GM12878 (cell line): ENCODE results near the gene CD83. TPM values are rescaled to one million over a fixed set of nuclear protein-coding genes. Genes with fewer than 3 reads are reported as not detected.
A peak's percentile ranks its signal among the peaks of the same experiment; 100 is the strongest.

Experiments used
- BHLHE40 ChIP-seq, 2 experiments: fragments of 450-650 bp in 1 of 2; IDR thresholded peaks; 2 replicates each; pipeline ENCODE4 v1.6.1; 2011 to 2017; ENCODE audit warnings: low read depth in 2 of 2, borderline replicate concordance in 1 of 2, improper control_type of control experiment in 1 of 2, low read length in 1 of 2, mild to moderate bottlenecking in 1 of 2
- BMI1 ChIP-seq: fragments of 450-650 bp; IDR thresholded peaks from 2 replicates; pipeline ENCODE4 v1.6.1; 2016; ENCODE audit warnings: mild to moderate bottlenecking, moderate library complexity, borderline replicate concordance
- FOS ChIP-seq: IDR thresholded peaks from 3 replicates; pipeline ENCODE4 v1.6.1; 2011; ENCODE audit warnings: borderline replicate concordance; ENCODE audit not compliant: insufficient read length; ENCODE audit errors: extremely low read depth
- FOXM1 ChIP-seq: IDR thresholded peaks from 2 replicates; pipeline ENCODE4 v1.6.1; 2012; ENCODE audit warnings: low read depth, mild to moderate bottlenecking, inconsistent platforms, low read length, moderate library complexity
- GABPA ChIP-seq: IDR thresholded peaks from 2 replicates; pipeline ENCODE4 v1.6.1; 2014; ENCODE audit warnings: antibody characterized with exemption, low read depth, mild to moderate bottlenecking, inconsistent platforms
- HDGF ChIP-seq: fragments of 450-650 bp; IDR thresholded peaks from 2 replicates; pipeline ENCODE4 v1.6.1; 2016; ENCODE audit warnings: antibody characterized with exemption
- IRF4 ChIP-seq: IDR thresholded peaks from 2 replicates; pipeline ENCODE4 v1.6.1; 2011; ENCODE audit warnings: low read depth, low read length
- MYB ChIP-seq: fragments of 150-350 bp; IDR thresholded peaks from 2 replicates; pipeline ENCODE4 v1.6.1; 2014; ENCODE audit warnings: mild to moderate bottlenecking, low read depth, low read length, borderline replicate concordance
- MYC ChIP-seq: IDR thresholded peaks from 2 replicates; pipeline ENCODE4 v1.6.1; 2011; ENCODE audit warnings: mild to moderate bottlenecking, low read length, moderate library complexity, inconsistent platforms; ENCODE audit not compliant: insufficient read depth, insufficient replicate concordance, insufficient read length, severe bottlenecking
- POLR2AphosphoS5 ChIP-seq: IDR thresholded peaks from 2 replicates; pipeline ENCODE4 v1.6.1; 2011; ENCODE audit warnings: mild to moderate bottlenecking, low read length, inconsistent platforms
- RAD51 ChIP-seq: fragments of 450-650 bp; IDR thresholded peaks from 2 replicates; pipeline ENCODE4 v1.6.1; 2016; ENCODE audit warnings: moderate library complexity, mild to moderate bottlenecking, inconsistent platforms
- SMC3 ChIP-seq: IDR thresholded peaks from 2 replicates; pipeline ENCODE4 v1.6.1; 2011; ENCODE audit warnings: low read length, improper control_type of control experiment, borderline replicate concordance
- SRF ChIP-seq, 2 experiments: IDR thresholded peaks; 2 replicates each; pipeline ENCODE4 v1.6.1; 2011; ENCODE audit warnings: low read depth in 2 of 2, low read length in 2 of 2, mild to moderate bottlenecking in 1 of 2, moderate library complexity in 1 of 2
- TBL1XR1 ChIP-seq: IDR thresholded peaks from 2 replicates; pipeline ENCODE4 v1.6.1; 2012; ENCODE audit warnings: low read depth, low read length, improper control_type of control experiment
- USF1 ChIP-seq: IDR thresholded peaks from 2 replicates; pipeline ENCODE4 v1.6.1; 2011; ENCODE audit warnings: borderline replicate concordance, low read depth, mild to moderate bottlenecking, moderate library complexity, mixed read lengths, low read length; ENCODE audit not compliant: insufficient read depth; ENCODE audit errors: extremely low read length
- YBX1 ChIP-seq: fragments of 450-650 bp; IDR thresholded peaks from 2 replicates; pipeline ENCODE4 v1.6.1; 2016; ENCODE audit warnings: antibody characterized with exemption
- ZNF384 ChIP-seq: IDR thresholded peaks from 2 replicates; pipeline ENCODE4 v1.6.1; 2012; ENCODE audit warnings: low read depth, mild to moderate bottlenecking, low read length, improper control_type of control experiment, borderline replicate concordance
- polyA plus RNA-seq, 11 experiments: library from polyadenylated mRNA; depleted of rRNA in 4 of 11; unstranded in 6 of 11; stranded (reverse) in 5 of 11; fragments of >200 nt; fragmentation: Nextera tagmentation in 4 of 11; fragmentation: Illumina TruSeq in 1 of 11; extraction: Ambion mirVana in 4 of 11; extraction: Trizol in 1 of 11; gene quantifications; 1 replicate in 1 of 11; 2 replicates in 10 of 11; pipeline versions ENCODE4 v1.2.1 to v1.2.3, GENCODE V29; 2011 to 2016; ENCODE audit warnings: inconsistent platforms in 2 of 11, missing spikeins in 2 of 11, low read depth in 1 of 11
- total RNA-seq, 4 experiments: library from RNA; depleted of rRNA in 3 of 4; stranded (reverse); fragments of >200 nt in 3 of 4; fragmentation: Illumina TruSeq in 1 of 4; extraction: Trizol in 1 of 4; gene quantifications; 2 replicates each; pipeline versions ENCODE4 v1.2.1 to v1.2.3, GENCODE V29; 2013 to 2021
- TF ChIP-seq, protein P1 (sequence below): fragments of 450-650 bp; IDR thresholded peaks from 2 replicates; pipeline ENCODE4 v1.6.1; 2017; ENCODE audit warnings: mild to moderate bottlenecking, moderate library complexity
- TF ChIP-seq, protein P2 (sequence below): fragments of 450-650 bp; IDR thresholded peaks from 2 replicates; pipeline ENCODE4 v1.6.1; 2016; ENCODE audit warnings: mild to moderate bottlenecking, moderate library complexity, borderline replicate concordance

The CD83 gene
- total and polyA plus RNA-seq, 10 of the 15 experiments (the other 5 are each of a cell fraction or from before 2014, with no cell fraction given) = 76.1 to 174 (median 129) TPM

DNA sequence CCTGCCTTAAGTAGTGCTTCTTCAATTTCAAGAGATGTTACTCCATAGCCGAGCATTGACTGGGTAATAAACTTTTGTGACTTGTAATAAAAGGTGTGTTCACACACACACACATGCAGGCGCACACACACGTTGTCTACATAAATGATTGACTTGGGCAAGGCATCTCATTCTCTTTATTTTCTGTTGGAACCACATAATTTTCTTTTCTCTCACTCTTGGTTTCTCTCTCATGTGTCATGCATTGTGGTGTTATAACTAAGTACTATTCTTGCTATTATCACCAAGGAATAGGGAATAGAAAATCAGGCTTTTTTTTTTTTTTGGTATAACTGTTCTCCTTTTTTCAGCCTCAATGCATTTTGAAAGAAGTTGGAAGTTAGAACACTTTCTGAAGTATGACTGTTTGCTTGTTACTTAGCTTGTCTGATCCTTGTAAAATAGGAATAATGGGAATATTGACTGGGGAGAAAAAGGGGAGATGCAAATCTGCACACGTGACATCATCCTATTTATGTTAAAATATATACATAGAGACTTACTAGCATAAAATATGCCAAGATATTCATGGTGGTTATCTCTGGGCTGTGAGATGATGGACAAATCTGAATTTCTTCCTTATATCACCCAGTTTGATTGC lies 26.1 kb upstream of the CD83 start (continued):
- TF ChIP-seq FOXM1 (peak; percentile 64; the same call in 1 of the 2 replicates), MYC (no peak), USF1 (no peak), YBX1 (no peak), IRF4 (0 out of 2 replicates have a peak, but pooled peaks have one; percentile 22), FOS (no peak), POLR2AphosphoS5 (no peak), HDGF (no peak), GABPA (no peak), SRF (IDR thresholded peaks at IDR 0.05; ENCODE audit: low read depth in 2 of 2, low read length in 2 of 2) (no peak), RAD51 (peak; percentile 61), BMI1 (peak; percentile 59; the same call in 1 of the 2 replicates), BHLHE40 (IDR thresholded peaks at IDR 0.05; ENCODE audit: borderline replicate concordance in 1 of 2, low read depth in 2 of 2, low read length in 1 of 2) (peak; percentile 74 to 78), TBL1XR1 (0 out of 2 replicates have a peak, but pooled peaks have one; percentile 27), SMC3 (peak; percentile 9; the same call in 1 of the 2 replicates), ZNF384 (peak; percentile 93), MYB (no peak)
- TF ChIP-seq, protein P1, sequence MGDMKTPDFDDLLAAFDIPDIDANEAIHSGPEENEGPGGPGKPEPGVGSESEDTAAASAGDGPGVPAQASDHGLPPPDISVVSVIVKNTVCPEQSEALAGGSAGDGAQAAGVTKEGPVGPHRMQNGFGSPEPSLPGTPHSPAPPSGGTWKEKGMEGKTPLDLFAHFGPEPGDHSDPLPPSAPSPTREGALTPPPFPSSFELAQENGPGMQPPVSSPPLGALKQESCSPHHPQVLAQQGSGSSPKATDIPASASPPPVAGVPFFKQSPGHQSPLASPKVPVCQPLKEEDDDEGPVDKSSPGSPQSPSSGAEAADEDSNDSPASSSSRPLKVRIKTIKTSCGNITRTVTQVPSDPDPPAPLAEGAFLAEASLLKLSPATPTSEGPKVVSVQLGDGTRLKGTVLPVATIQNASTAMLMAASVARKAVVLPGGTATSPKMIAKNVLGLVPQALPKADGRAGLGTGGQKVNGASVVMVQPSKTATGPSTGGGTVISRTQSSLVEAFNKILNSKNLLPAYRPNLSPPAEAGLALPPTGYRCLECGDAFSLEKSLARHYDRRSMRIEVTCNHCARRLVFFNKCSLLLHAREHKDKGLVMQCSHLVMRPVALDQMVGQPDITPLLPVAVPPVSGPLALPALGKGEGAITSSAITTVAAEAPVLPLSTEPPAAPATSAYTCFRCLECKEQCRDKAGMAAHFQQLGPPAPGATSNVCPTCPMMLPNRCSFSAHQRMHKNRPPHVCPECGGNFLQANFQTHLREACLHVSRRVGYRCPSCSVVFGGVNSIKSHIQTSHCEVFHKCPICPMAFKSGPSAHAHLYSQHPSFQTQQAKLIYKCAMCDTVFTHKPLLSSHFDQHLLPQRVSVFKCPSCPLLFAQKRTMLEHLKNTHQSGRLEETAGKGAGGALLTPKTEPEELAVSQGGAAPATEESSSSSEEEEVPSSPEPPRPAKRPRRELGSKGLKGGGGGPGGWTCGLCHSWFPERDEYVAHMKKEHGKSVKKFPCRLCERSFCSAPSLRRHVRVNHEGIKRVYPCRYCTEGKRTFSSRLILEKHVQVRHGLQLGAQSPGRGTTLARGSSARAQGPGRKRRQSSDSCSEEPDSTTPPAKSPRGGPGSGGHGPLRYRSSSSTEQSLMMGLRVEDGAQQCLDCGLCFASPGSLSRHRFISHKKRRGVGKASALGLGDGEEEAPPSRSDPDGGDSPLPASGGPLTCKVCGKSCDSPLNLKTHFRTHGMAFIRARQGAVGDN = 0 out of 2 replicates have a peak, but pooled peaks have one; percentile 25
- TF ChIP-seq, protein P2, sequence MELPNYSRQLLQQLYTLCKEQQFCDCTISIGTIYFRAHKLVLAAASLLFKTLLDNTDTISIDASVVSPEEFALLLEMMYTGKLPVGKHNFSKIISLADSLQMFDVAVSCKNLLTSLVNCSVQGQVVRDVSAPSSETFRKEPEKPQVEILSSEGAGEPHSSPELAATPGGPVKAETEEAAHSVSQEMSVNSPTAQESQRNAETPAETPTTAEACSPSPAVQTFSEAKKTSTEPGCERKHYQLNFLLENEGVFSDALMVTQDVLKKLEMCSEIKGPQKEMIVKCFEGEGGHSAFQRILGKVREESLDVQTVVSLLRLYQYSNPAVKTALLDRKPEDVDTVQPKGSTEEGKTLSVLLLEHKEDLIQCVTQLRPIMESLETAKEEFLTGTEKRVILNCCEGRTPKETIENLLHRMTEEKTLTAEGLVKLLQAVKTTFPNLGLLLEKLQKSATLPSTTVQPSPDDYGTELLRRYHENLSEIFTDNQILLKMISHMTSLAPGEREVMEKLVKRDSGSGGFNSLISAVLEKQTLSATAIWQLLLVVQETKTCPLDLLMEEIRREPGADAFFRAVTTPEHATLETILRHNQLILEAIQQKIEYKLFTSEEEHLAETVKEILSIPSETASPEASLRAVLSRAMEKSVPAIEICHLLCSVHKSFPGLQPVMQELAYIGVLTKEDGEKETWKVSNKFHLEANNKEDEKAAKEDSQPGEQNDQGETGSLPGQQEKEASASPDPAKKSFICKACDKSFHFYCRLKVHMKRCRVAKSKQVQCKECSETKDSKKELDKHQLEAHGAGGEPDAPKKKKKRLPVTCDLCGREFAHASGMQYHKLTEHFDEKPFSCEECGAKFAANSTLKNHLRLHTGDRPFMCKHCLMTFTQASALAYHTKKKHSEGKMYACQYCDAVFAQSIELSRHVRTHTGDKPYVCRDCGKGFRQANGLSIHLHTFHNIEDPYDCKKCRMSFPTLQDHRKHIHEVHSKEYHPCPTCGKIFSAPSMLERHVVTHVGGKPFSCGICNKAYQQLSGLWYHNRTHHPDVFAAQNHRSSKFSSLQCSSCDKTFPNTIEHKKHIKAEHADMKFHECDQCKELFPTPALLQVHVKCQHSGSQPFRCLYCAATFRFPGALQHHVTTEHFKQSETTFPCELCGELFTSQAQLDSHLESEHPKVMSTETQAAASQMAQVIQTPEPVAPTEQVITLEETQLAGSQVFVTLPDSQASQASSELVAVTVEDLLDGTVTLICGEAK = no peak
